GM21737 (cell line): Measurements from ENCODE around the gene JDP2.
"Not testable (repeated sequence)": the region's sequence is repeated elsewhere in the genome, so short reads cannot be mapped to it uniquely, and the experiment has no call there.

Experiments
- ATAC-seq: cut with Tn5 transposase; IDR thresholded peaks from one replicate; pipeline ENCODE4 v1.9.1; 2021; ENCODE audit warnings: mild to moderate bottlenecking, moderate library complexity; ENCODE audit not compliant: unreplicated experiment

The JDP2 gene

GRCh38 chr14:75453817-75454434 lies 26.1 kb downstream of the JDP2 start:
- ATAC-seq, result peak; percentile 58

GRCh38 chr14:75454963-75455546 lies 27.2 kb downstream of the JDP2 start:
- ATAC-seq, result no peak

GRCh38 chr14:75456069-75456996 lies 28.5 kb downstream of the JDP2 start:
- ATAC-seq, result no peak

- no peak for ATAC-seq
Measured at GRCh38 chr14:75456997-75457335, 29.1 kb downstream of the JDP2 start.

GRCh38 chr14:75457648-75458165 lies 29.9 kb downstream of the JDP2 start:
- no peak for ATAC-seq

- ATAC-seq, result no peak
Measured at GRCh38 chr14:75458305-75458704, 30.5 kb downstream of the JDP2 start.

GRCh38 chr14:75459099-75459741 lies 31.4 kb downstream of the JDP2 start:
- ATAC-seq, result no peak

GRCh38 chr14:75459791-75460190 lies 32.0 kb downstream of the JDP2 start:
- ATAC-seq, result no peak

- ATAC-seq, result no peak
Measured at GRCh38 chr14:75460394-75460793, 32.6 kb downstream of the JDP2 start.

- ATAC-seq, result no peak
Measured at GRCh38 chr14:75461303-75461702, 33.5 kb downstream of the JDP2 start.

GRCh38 chr14:75461755-75462349 lies 34.0 kb downstream of the JDP2 start:
- no peak for ATAC-seq

- ATAC-seq, result no peak
Measured at GRCh38 chr14:75464626-75465025, 36.8 kb downstream of the JDP2 start.

GRCh38 chr14:75467763-75468162 lies 39.9 kb downstream of the JDP2 start:
- ATAC-seq, result no peak

- ATAC-seq, result no peak
Measured at GRCh38 chr14:75469164-75469563, 41.3 kb downstream of the JDP2 start.

GRCh38 chr14:75469606-75470237 lies 41.9 kb downstream of the JDP2 start:
- no peak for ATAC-seq

- ATAC-seq, result no peak
Measured at GRCh38 chr14:75470238-75470797, 42.5 kb downstream of the JDP2 start.

- no peak for ATAC-seq
Measured at GRCh38 chr14:75471059-75471458, 43.2 kb downstream of the JDP2 start.

- ATAC-seq, result not testable (repeated sequence)
Measured at GRCh38 chr14:75474127-75474526, 46.3 kb downstream of the JDP2 start.

GRCh38 chr14:75476274-75476995 lies 48.6 kb downstream of the JDP2 start:
- ATAC-seq, result no peak
